Keratinocyte (primary cell): ENCODE results near the gene LGALS7B. TPM values are rescaled to one million over a fixed set of nuclear protein-coding genes. Genes with fewer than 3 reads are reported as not detected.

Experiments
- DNase-seq: peaks from one replicate; pipeline ENCODE4 v3.0.0-alpha.2; 2011; ENCODE audit warnings: low read depth, missing footprints, low spot score
- FAIRE-seq: peaks from 2 replicates; lab custom pipeline; 2011; peaks lifted over from hg19 to GRCh38; lab: Jason Lieb, UNC
- H2AFZ ChIP-seq: 2 replicates; pipeline ENCODE4 v1.6.0; 2012; ENCODE audit warnings: low read length, control low read depth, inconsistent platforms; ENCODE audit not compliant: control insufficient read depth
- H3K27ac ChIP-seq: 2 replicates; pipeline ENCODE4 v1.5.1; 2011; ENCODE audit warnings: low read length; ENCODE audit not compliant: control insufficient read depth, insufficient read depth
- H3K27me3 ChIP-seq: 3 replicates; pipeline ENCODE4 v1.6.0; 2011; ENCODE audit warnings: low read length; ENCODE audit not compliant: control insufficient read depth, insufficient read depth; ENCODE audit errors: extremely low read depth
- H3K36me3 ChIP-seq, 2 experiments: 2 replicates in 1 of 2; 3 replicates in 1 of 2; pipeline ENCODE4 v1.5.1; 2011; ENCODE audit warnings: low read length in 2 of 2, mild to moderate bottlenecking in 1 of 2; ENCODE audit not compliant: control insufficient read depth in 2 of 2, insufficient read depth in 2 of 2; ENCODE audit errors: extremely low read depth in 1 of 2
- H3K4me1 ChIP-seq: 3 replicates; pipeline ENCODE4 v1.5.1; 2011; ENCODE audit warnings: low read length; ENCODE audit not compliant: control insufficient read depth, insufficient read depth; ENCODE audit errors: extremely low read depth
- H3K4me2 ChIP-seq: 3 replicates; pipeline ENCODE4 v1.6.0; 2011; ENCODE audit warnings: low read depth, low read length; ENCODE audit not compliant: control insufficient read depth, insufficient read depth; ENCODE audit errors: extremely low read depth
- H3K4me3 ChIP-seq, 3 experiments: fragments of 200-600 bp in 1 of 3; sonication (generic) in 1 of 3; 2 replicates in 2 of 3; 3 replicates in 1 of 3; pipeline ENCODE4 v1.5.1; 2011 to 2016; ENCODE audit warnings: low read length in 3 of 3, mild to moderate bottlenecking in 3 of 3, control low read depth in 2 of 3, inconsistent platforms in 1 of 3, low read depth in 1 of 3, mixed read lengths in 1 of 3, mixed run types in 1 of 3, moderate library complexity in 1 of 3; ENCODE audit not compliant: control insufficient read depth in 2 of 3, insufficient read depth in 2 of 3; ENCODE audit errors: extremely low read depth in 1 of 3
- H3K79me2 ChIP-seq: 2 replicates; pipeline ENCODE4 v1.6.0; 2012; ENCODE audit warnings: low read length; ENCODE audit not compliant: control insufficient read depth, insufficient read depth
- H3K9ac ChIP-seq: 3 replicates; pipeline ENCODE4 v1.6.0; 2011; ENCODE audit warnings: low read length; ENCODE audit not compliant: control insufficient read depth, insufficient read depth; ENCODE audit errors: extremely low read depth
- H3K9me1 ChIP-seq: 3 replicates; pipeline ENCODE4 v1.6.0; 2011; ENCODE audit warnings: low read length; ENCODE audit not compliant: control insufficient read depth, insufficient read depth; ENCODE audit errors: extremely low read depth
- H3K9me3 ChIP-seq: 2 replicates; pipeline ENCODE4 v1.5.1; 2012; ENCODE audit warnings: low read depth, low read length; ENCODE audit not compliant: control insufficient read depth
- H4K20me1 ChIP-seq: 3 replicates; pipeline ENCODE4 v1.6.0; 2011; ENCODE audit warnings: low read length; ENCODE audit not compliant: control insufficient read depth, insufficient read depth; ENCODE audit errors: extremely low read depth
- CTCF ChIP-seq, 3 experiments: IDR thresholded peaks in 1 of 3; conservative IDR thresholded peaks in 1 of 3; optimal IDR thresholded peaks in 1 of 3; 2 replicates in 2 of 3; 3 replicates in 1 of 3; pipeline versions ENCODE3 to v1.5.1; 2011; ENCODE audit warnings: low read length in 3 of 3, mild to moderate bottlenecking in 3 of 3, moderate library complexity in 2 of 3, control low read depth in 1 of 3, inconsistent platforms in 1 of 3; ENCODE audit not compliant: insufficient read depth in 2 of 3; ENCODE audit errors: extremely low read depth in 1 of 3
- EZH2 ChIP-seq: IDR thresholded peaks from one replicate; pipeline ENCODE4 v1.6.1; 2012; ENCODE audit warnings: inconsistent platforms, mild to moderate bottlenecking, low read length, moderate library complexity
- dilution Hi-C: fragments of 300-500 bp; cut with MboI; formaldehyde crosslinking; loops from one replicate; pipeline ENCODE4 v1.7.0; 2020; ENCODE audit warnings: low sequenced_read_pairs; ENCODE audit not compliant: extremely low pct_ligation_motif_present
- polyA plus RNA-seq, 5 experiments: library from polyadenylated mRNA; depleted of rRNA in 3 of 5; stranded (reverse) in 3 of 5; stranded (forward) in 1 of 5; unstranded in 1 of 5; fragments of >200 nt; gene quantifications; 1 replicate in 1 of 5; 2 replicates in 3 of 5; 3 replicates in 1 of 5; pipeline versions ENCODE4 v1.2.1 to v1.2.3, GENCODE V29; 2011 to 2012; ENCODE audit warnings: missing spikeins in 2 of 5, low read depth in 1 of 5, low replicate concordance in 1 of 5

Gene LGALS7B
- polyA plus RNA-seq, 1 donor (not counting 4 experiments of a cell fraction or from before 2014, with no cell fraction given) = 1,668 TPM

- H3K27me3 ChIP-seq = no peaks in the 10 kb centered on the region
- H3K4me1 ChIP-seq = no peaks in the 10 kb centered on the region
- H3K9me3 ChIP-seq = no peaks in the 10 kb centered on the region
- H3K4me2 ChIP-seq = no peak overlapping the region
- no peaks in the 10 kb centered on the region for H3K9me1 ChIP-seq
- H3K79me2 ChIP-seq = no peaks in the 10 kb centered on the region
- H2AFZ ChIP-seq = no peak overlapping the region
- peaks cover 4 to 8% of the 10 kb centered on the region in 2 experiments for H3K36me3 ChIP-seq
- H4K20me1 ChIP-seq = no peaks in the 10 kb centered on the region
- H3K4me3 ChIP-seq = no peak overlapping the region
- FAIRE-seq (no peak), DNase-seq (no peak)
- no peak overlapping the region for H3K9ac ChIP-seq
- TF ChIP-seq EZH2 = no peak
- no peak for TF ChIP-seq CTCF (optimal IDR thresholded peaks at IDR 0.05 in 1 of 3, IDR thresholded peaks at IDR 0.05 in 1 of 3, conservative IDR thresholded peaks at IDR 0.05 in 1 of 3; ENCODE audit: extremely low read depth in 1 of 3, insufficient read depth in 2 of 3, low read length in 3 of 3)
- no peak overlapping the region for H3K27ac ChIP-seq
- dilution Hi-C loops = no loop called here
Observed at GRCh38 chr19:38815059-38816001, 26.3 kb downstream of the LGALS7B start.

GRCh38 chr19:38816131-38816750, 27.2 kb downstream of the LGALS7B start:
- Histone ChIP-seq H3K9me1 (no peaks in the 10 kb centered on the region), H3K79me2 (no peaks in the 10 kb centered on the region), H3K27ac (no peak overlapping the region), H3K9ac (no peak overlapping the region), H3K9me3 (no peaks in the 10 kb centered on the region), H2AFZ (no peak overlapping the region), H3K4me2 (no peak overlapping the region), H4K20me1 (no peaks in the 10 kb centered on the region), H3K36me3 (peaks cover 4 to 8% of the 10 kb centered on the region in 2 experiments), H3K4me3 (no peak overlapping the region), H3K27me3 (no peaks in the 10 kb centered on the region), H3K4me1 (no peaks in the 10 kb centered on the region)
- dilution Hi-C loops = no loop called here
- FAIRE-seq (no peak), DNase-seq (no peak)
- TF ChIP-seq CTCF (optimal IDR thresholded peaks at IDR 0.05 in 1 of 3, IDR thresholded peaks at IDR 0.05 in 1 of 3, conservative IDR thresholded peaks at IDR 0.05 in 1 of 3; ENCODE audit: extremely low read depth in 1 of 3, insufficient read depth in 2 of 3, low read length in 3 of 3) (no peak), EZH2 (no peak)
